Measurements from ENCODE around the gene IFNA2.
A peak's percentile ranks its signal among the peaks of the same experiment; 100 is the strongest.
"Not testable (repeated sequence)": the region's sequence is repeated elsewhere in the genome, so short reads cannot be mapped to it uniquely, and the experiment has no call there.

IFNA2 gene

GRCh38 chr9:21385131-21385670 lies at the start of gene IFNA2:
Gene IFNA2, minus strand, starts transcription at chr9:21385398. Its CDS starts 69 bp downstream, at chr9:21385329.
- DNase-seq (ENCODE audit: low read depth in 2 of 2): no peak

- not testable (repeated sequence) for DNase-seq (ENCODE audit: low read depth in 2 of 2)
These were observed 49.8 kb upstream of the IFNA2 start for GRCh38 chr9:21435015-21435383.

GRCh38 chr9:21434202-21435014 lies 49.2 kb upstream of the IFNA2 start:
- no peak for DNase-seq (ENCODE audit: low read depth in 2 of 2)

- DNase-seq (ENCODE audit: low read depth in 2 of 2): no peak
These were observed 47.7 kb upstream of the IFNA2 start for GRCh38 chr9:21432672-21433425.

GRCh38 chr9:21429191-21429590 lies 44.0 kb upstream of the IFNA2 start:
- no peak for DNase-seq (ENCODE audit: low read depth in 2 of 2)

GRCh38 chr9:21428235-21428634 lies 43.0 kb upstream of the IFNA2 start:
- DNase-seq (ENCODE audit: low read depth in 2 of 2): no peak

GRCh38 chr9:21415493-21416267 lies 30.5 kb upstream of the IFNA2 start:
- no peak for DNase-seq (ENCODE audit: low read depth in 2 of 2)

- DNase-seq (ENCODE audit: low read depth in 2 of 2): no peak
These were observed 29.2 kb upstream of the IFNA2 start for GRCh38 chr9:21414220-21414940.

GRCh38 chr9:21413624-21414023 lies 28.4 kb upstream of the IFNA2 start:
- no peak for DNase-seq (ENCODE audit: low read depth in 2 of 2)

- no peak for DNase-seq (ENCODE audit: low read depth in 2 of 2)
These were observed 28.0 kb upstream of the IFNA2 start for GRCh38 chr9:21413151-21413550.

- DNase-seq (ENCODE audit: low read depth in 2 of 2): no peak
These were observed 26.9 kb upstream of the IFNA2 start for GRCh38 chr9:21412107-21412506.

- no peak for DNase-seq (ENCODE audit: low read depth in 2 of 2)
These were observed 23.6 kb upstream of the IFNA2 start, which contains the start of gene IFNA8 for GRCh38 chr9:21408817-21409216. Gene IFNA8, plus strand, starts transcription at chr9:21409117. Its CDS starts 60 bp downstream, at chr9:21409177.

GRCh38 chr9:21404146-21404545 lies 18.9 kb upstream of the IFNA2 start:
- DNase-seq (ENCODE audit: low read depth in 2 of 2): no peak

GRCh38 chr9:21402386-21403251 lies 17.4 kb upstream of the IFNA2 start:
- no peak for DNase-seq (ENCODE audit: low read depth in 2 of 2)

- no peak for DNase-seq (ENCODE audit: low read depth in 2 of 2)
These were observed 14.8 kb upstream of the IFNA2 start for GRCh38 chr9:21399956-21400355.

GRCh38 chr9:21398955-21399489 lies 13.8 kb upstream of the IFNA2 start:
- DNase-seq (ENCODE audit: low read depth in 2 of 2): no peak

- DNase-seq (ENCODE audit: low read depth in 2 of 2): peak; percentile 25 to 37
These were observed 10.8 kb upstream of the IFNA2 start for GRCh38 chr9:21395778-21396717.

GRCh38 chr9:21392270-21392669 lies 7.1 kb upstream of the IFNA2 start:
- DNase-seq (ENCODE audit: low read depth in 2 of 2): no peak

- no peak for DNase-seq (ENCODE audit: low read depth in 2 of 2)
These were observed 1.6 kb downstream of the IFNA2 start for GRCh38 chr9:21383627-21384026.

All from stimulated activated CD8-positive, alpha-beta memory T cell treated with anti-CD3 and anti-CD28 coated beads, Interleukin-7, amount 100 ng/mL, for 4 hours (primary cell).